Thoracic aorta (tissue), 2 donors: ENCODE measurements around the gene LENEP. TPM values are rescaled to one million over a fixed set of nuclear protein-coding genes. Genes with fewer than 3 reads are reported as not detected.
"Not testable (repeated sequence)": the region's sequence is repeated elsewhere in the genome, so short reads cannot be mapped to it uniquely, and the experiment has no call there.

Source experiments
- ATAC-seq: fragments of 150-250 bp; one replicate; pipeline ENCODE4 v1.8.0; 2017; ENCODE audit warnings: low read depth; ENCODE audit not compliant: insufficient number of reproducible peaks, low FRiP score
- DNase-seq: peaks from one replicate; pipeline ENCODE4 v3.0.0-alpha.2; 2020; ENCODE audit warnings: low spot score
- H3K27ac ChIP-seq, 2 donors: fragments of 200-600 bp; sonication (generic); 1 replicate in 1 of 2; 2 replicates in 1 of 2; pipeline ENCODE4 v1.5.1; 2016; ENCODE audit warnings: mild to moderate bottlenecking in 2 of 2, moderate library complexity in 2 of 2
- H3K27me3 ChIP-seq: fragments of 200-600 bp; sonication (generic); replicated peaks from 2 replicates; pipeline ENCODE4 v1.6.0; 2016; ENCODE audit warnings: mild to moderate bottlenecking; ENCODE audit not compliant: insufficient read depth
- H3K36me3 ChIP-seq: fragments of 200-600 bp; sonication (generic); one replicate; pipeline ENCODE4 v1.5.1; 2016
- H3K4me1 ChIP-seq, 2 donors: fragments of 200-600 bp; sonication (generic); 1 replicate in 1 of 2; 2 replicates in 1 of 2; pipeline versions ENCODE4 v1.5.1 to v1.6.0; 2016; ENCODE audit warnings: low read depth in 2 of 2, mild to moderate bottlenecking in 1 of 2; ENCODE audit not compliant: control insufficient read depth in 1 of 2
- H3K4me3 ChIP-seq: fragments of 200-600 bp; sonication (generic); 2 replicates; pipeline ENCODE4 v1.5.1; 2016; ENCODE audit warnings: mild to moderate bottlenecking
- H3K9me3 ChIP-seq: fragments of 200-600 bp; sonication (generic); 2 replicates; pipeline ENCODE4 v1.5.1; 2016
- CTCF ChIP-seq: fragments of 200-600 bp; sonication (generic); IDR thresholded peaks from one replicate; pipeline ENCODE4 v1.5.1; 2019; ENCODE audit warnings: antibody characterized with exemption
- total RNA-seq, 2 donors: library from RNA; depleted of rRNA; stranded (reverse); fragments of >200 nt; gene quantifications; one replicate each; pipeline versions ENCODE4 v1.1.0 to v1.2.3, GENCODE V29; 2016

LENEP gene
- total RNA-seq, 2 donors from 2014 or later, result not detected

GRCh38 chr1:154992721-154993571 is 440 bp upstream of the LENEP start:
- Histone ChIP-seq H3K4me1 (no peaks in the 10 kb centered on the region), H3K36me3 (peaks cover 10% of the 10 kb centered on the region), H3K27me3 (no peaks in the 10 kb centered on the region), H3K27ac (no peak overlapping the region), H3K9me3 (no peaks in the 10 kb centered on the region), H3K4me3 (no peak overlapping the region)
- DNase-seq (no peak), ATAC-seq (no peak)
- TF ChIP-seq CTCF, result no peak

- Histone ChIP-seq H3K4me3 (no peak overlapping the region), H3K27me3 (no peaks in the 10 kb centered on the region), H3K9me3 (no peaks in the 10 kb centered on the region), H3K27ac (no peak overlapping the region), H3K4me1 (peaks cover 3 to 6% of the 10 kb centered on the region in 2 donors), H3K36me3 (peaks cover 6% of the 10 kb centered on the region)
- DNase-seq (no peak), ATAC-seq (no peak)
- no peak for TF ChIP-seq CTCF
Observed at GRCh38 chr1:154994269-154994587, 842 bp downstream of the LENEP start.

- Histone ChIP-seq H3K36me3 (peaks cover 6% of the 10 kb centered on the region), H3K4me3 (no peak overlapping the region), H3K4me1 (peaks cover 7 to 10% of the 10 kb centered on the region in 2 donors), H3K27me3 (no peaks in the 10 kb centered on the region), H3K27ac (no peak overlapping the region), H3K9me3 (no peaks in the 10 kb centered on the region)
- ATAC-seq (no peak), DNase-seq (no peak)
- TF ChIP-seq CTCF, result no peak
Observed at GRCh38 chr1:154994591-154994990, 1.2 kb downstream of the LENEP start.

- H3K36me3 ChIP-seq, DNase-seq, H3K9me3 ChIP-seq, H3K4me3 ChIP-seq, ATAC-seq, H3K27ac ChIP-seq, H3K27me3 ChIP-seq: not testable (repeated sequence)
- H3K4me1 ChIP-seq, result peaks cover 13 to 17% of the 10 kb centered on the region in 2 donors
- TF ChIP-seq CTCF, result peak; percentile 34
Observed at GRCh38 chr1:154995301-154995983, 2.1 kb downstream of the LENEP start.

GRCh38 chr1:154996966-154997701 is 3.7 kb downstream of the LENEP start:
- H3K4me1 ChIP-seq, result peaks cover 13 to 17% of the 10 kb centered on the region in 2 donors
- TF ChIP-seq CTCF, result no peak
- DNase-seq (no peak), ATAC-seq (no peak)
- H3K27me3 ChIP-seq, result no peaks in the 10 kb centered on the region
- no peak overlapping the region for H3K4me3 ChIP-seq
- H3K27ac ChIP-seq, result no peak overlapping the region
- H3K36me3 ChIP-seq, result no peaks in the 10 kb centered on the region
- H3K9me3 ChIP-seq, result no peaks in the 10 kb centered on the region
